HG03103 (cell line): Measurements from ENCODE around the gene TRIM25.

Experiments used
- ATAC-seq: cut with Tn5 transposase; IDR thresholded peaks from one replicate; pipeline ENCODE4 v1.9.1; 2021; ENCODE audit warnings: low read depth; ENCODE audit not compliant: unreplicated experiment

Gene TRIM25

GRCh38 chr17:56897646-56898424, 16.0 kb downstream of the TRIM25 start:
- ATAC-seq = no peak

DNA sequence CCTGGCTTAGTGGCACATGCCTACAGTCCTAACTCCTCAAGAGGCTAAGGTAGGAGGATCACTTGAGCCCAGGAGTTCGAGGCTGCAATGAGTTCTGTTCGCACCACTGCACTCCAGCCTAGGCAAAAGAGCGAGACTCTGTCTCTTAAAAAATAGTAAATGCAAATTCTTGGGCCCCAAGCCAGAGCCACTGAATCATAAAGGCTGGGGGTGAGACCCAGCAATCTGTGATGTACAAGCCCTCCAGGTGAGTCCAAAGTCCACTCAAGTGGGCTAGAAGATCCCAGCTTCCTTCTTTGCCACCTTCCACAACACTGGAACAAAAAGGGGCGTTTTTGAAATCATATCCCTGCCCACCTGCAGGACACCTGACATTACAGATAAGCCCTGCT, 16.9 kb downstream of the TRIM25 start:
- no peak for ATAC-seq

DNA sequence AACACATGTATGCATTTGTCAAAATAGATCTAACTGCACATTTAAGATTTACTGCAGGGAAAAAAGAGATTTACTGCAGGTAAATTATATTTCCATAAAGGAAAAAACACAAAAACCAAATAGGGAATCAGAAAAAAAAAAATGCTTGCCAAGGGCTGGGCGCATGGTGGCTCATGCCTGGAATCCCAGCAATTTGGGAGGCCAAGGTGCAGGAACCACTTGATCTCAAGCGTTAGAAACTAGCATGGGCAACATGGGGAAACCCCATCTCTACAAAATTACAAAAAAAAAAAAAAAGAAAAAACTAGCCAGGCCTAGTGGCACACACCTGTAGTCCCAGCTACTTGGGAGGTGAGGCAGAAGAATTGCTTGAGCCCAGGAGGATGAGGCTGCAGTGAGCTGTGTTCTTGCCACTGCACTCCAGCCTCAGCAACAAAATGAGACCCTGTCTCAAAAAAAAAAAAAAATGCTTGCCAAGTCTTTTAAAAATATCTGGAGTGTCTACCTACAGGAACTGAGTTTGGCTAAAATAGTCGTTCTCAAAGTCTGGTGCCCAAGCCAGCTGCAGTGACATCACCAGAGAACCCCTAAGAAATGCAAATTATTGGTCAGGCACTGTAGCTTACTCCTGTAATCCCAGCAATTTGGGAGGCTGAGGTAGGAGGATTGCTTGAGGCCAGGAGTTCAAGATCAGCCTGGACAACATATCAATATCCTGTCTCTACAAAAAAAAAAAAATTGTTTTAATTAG, 17.5 kb downstream of the TRIM25 start:
- no peak for ATAC-seq

DNA sequence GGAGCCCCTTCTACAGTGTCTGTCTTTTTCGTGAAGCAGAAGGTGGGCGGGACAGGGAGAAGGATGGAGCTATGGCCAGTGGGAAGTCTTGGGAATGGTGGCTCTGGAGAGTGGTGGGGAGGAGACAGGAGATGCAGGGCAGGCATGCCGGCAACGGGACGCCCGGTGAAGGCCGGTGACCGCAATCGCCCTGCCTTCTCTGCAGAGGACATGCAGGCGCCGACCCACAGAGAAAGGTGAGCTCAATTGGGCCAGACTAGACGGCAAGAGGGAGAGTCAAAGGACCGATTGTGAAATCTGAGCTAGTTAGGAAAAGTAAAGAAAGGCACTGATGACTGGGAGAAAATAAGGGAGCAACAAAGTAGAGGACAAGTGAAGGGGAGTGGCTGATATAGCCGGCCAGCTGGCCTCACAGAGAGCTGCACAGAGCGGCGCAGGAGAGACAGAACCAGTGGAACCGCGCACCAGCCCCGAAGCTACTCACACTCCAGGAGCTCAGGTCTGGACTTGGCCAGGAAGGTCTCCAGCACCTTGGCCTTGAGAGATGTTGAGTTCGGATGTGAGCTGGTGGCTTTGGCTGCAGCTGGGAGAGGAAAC, 18.9 kb downstream of the TRIM25 start:
- ATAC-seq = no peak

- no peak for ATAC-seq
Observed at GRCh38 chr17:56893503-56893902, 20.3 kb downstream of the TRIM25 start.

DNA sequence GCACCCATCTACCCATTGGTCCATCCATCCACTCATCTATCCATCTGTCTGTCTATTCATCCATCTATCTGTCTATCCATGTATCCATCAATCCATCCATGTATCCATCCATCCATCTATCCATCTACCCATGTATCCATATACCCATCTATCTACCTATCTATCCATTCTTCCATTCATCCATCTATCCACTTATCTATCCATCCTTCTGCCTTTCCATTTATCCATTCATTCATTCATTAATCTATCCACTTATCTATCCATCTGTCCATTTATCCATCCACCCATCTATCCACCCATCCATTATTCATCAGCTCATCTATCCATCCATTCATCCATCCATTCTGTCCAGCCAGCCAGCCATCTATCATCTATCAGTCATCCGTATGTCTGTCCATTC, 21.5 kb downstream of the TRIM25 start:
- no peak for ATAC-seq

- ATAC-seq = no peak
Observed at GRCh38 chr17:56891751-56892150, 22.1 kb downstream of the TRIM25 start.

DNA sequence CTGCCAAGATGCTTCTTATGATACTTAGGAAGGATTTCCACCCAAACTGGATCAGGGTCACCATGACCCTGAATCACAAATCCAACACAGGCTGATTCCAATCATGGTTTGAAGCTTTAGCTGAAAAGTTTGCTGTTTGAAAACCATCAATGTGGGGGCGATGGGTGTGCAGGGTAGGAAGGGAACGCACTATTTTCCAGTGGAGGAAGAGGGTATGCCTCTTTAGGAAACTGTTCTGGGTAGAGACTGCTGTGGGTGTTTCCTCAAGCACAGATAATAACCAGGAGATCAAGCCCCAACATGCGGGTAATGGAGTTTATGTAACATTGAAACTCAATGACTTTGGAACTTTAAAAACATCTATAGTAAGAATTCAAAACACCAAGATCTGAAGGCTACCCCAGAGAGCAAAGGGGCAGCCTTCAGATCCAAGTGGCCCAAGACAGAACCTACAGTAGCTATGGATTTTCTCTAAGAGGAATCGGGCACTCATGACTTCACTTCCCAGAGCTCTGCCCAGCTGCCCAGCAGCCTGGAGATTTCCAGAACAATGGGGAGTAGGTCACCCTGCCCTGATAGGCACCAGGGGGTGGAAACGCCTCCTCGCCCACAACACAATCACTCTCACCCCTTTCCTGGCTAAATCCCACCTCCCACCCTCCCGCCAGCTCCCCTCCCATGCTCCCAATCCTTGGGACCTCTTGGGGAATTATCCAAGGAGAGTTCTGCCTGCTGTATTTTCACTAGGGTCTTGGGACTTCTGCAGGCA, 22.8 kb downstream of the TRIM25 start:
- no peak for ATAC-seq

DNA sequence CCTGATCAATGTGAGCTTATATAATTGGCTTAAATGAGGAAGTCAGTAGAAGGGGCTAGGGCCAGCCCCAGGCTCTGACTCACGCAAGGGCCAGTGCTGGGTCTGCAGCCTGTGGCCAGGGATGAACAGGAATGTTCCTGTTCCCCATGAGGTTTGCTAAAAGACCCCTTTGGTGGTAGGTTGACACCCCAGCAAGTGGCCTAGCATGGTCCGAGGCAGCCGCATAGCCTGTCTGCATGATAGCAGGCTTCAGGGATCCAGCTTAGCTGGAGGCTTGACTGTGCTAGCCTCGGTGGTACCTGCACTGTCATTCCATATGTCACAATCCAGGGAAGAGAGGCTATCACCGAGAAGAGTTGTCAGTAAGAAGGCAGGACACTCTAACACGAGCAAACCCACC, 23.5 kb downstream of the TRIM25 start:
- ATAC-seq = no peak

GRCh38 chr17:56887552-56888467, 26.0 kb downstream of the TRIM25 start:
- ATAC-seq = no peak

- ATAC-seq = no peak
Observed at GRCh38 chr17:56887105-56887504, 26.7 kb downstream of the TRIM25 start.

DNA sequence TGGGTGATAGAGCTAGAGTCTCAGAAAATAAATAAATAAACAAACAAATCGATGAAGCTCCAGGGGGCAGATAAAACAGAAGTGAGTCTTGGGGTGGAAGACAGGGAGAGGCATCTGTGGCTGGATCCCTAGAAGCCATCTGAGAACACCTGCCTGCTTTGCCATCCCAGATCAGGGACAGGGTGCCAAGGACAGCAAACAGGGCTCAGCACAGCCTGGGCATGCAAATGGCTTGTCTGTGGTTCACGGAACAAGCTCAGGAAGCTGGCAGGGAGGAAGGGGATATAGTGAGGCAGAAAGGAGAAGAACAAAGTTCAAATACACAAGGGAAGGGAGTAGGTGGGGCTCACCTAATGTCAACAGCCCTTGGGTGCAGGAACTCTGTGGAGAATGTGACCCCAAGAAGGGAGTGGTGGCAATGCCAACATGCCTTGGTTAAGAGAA, 27.5 kb downstream of the TRIM25 start:
- ATAC-seq = no peak

DNA sequence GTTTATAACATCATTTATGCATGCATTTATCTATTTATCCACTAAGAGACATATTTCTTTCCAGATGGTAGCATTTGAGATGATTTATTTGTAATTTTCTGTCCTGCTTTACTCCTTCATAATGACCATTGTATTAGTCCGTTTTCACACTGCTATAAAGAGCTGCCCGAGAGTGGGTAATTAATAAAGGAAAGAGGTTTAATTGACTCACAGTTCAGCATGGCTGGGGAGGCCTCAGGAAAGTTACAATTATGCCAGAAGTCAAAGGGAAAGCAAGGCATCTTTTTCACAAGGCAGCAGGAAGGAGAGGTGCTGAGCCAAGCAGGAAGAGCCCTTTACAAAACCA, 28.6 kb downstream of the TRIM25 start:
- no peak for ATAC-seq

GRCh38 chr17:56884483-56885311, 29.2 kb downstream of the TRIM25 start:
- ATAC-seq = no peak

- ATAC-seq = no peak
Observed at GRCh38 chr17:56883616-56884015, 30.2 kb downstream of the TRIM25 start.

GRCh38 chr17:56881685-56882295, 32.1 kb downstream of the TRIM25 start:
- ATAC-seq = no peak

DNA sequence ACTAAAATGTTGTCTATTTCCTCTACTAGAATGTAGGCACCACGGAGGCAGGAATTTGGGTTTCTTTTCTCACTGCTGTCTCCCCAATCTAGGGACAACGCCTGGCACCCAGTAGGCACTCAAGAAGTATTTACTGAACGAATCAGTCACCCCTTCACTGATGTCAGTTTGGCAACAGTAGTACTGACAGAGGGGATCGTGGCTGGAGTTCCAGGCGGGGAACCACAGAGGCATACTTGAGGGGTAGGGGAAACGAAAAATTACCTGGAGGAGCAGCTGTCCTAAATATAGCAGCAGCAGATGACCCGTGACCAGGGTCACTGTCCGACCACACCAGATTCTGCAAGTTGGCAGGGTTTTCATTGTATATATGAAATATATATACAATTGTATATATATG, 33.3 kb downstream of the TRIM25 start:
- ATAC-seq = no peak

- ATAC-seq = no peak
Observed at GRCh38 chr17:56880133-56880532, 33.7 kb downstream of the TRIM25 start.

DNA sequence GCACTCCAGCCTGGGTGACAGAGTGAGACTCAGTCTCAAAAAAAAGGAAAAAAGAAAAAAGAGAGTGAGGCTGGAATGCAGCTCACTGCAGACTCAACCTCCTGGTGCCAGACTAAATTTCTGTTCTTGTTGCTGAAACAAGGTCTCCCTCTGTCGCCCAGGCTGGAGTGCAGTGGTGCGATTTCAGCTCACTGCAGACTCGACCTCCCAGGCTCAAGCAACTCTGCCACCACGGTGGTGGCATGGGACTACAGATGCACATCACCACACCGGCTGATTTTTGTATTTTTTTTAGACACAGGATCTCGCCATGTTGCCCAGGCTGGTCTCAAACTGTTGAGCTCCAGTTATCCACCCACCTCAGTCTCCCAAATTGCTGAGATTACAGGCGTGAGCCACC, 34.6 kb downstream of the TRIM25 start:
- ATAC-seq = no peak
